ENCODE data around the gene NBEAL2. TPM values are rescaled to one million over a fixed set of nuclear protein-coding genes. Genes with fewer than 3 reads are reported as not detected.
A peak's percentile ranks its signal among the peaks of the same experiment; 100 is the strongest.

NBEAL2 gene
- total RNA-seq, 1 donor from 2014 or later, result 70.2 TPM

DNA sequence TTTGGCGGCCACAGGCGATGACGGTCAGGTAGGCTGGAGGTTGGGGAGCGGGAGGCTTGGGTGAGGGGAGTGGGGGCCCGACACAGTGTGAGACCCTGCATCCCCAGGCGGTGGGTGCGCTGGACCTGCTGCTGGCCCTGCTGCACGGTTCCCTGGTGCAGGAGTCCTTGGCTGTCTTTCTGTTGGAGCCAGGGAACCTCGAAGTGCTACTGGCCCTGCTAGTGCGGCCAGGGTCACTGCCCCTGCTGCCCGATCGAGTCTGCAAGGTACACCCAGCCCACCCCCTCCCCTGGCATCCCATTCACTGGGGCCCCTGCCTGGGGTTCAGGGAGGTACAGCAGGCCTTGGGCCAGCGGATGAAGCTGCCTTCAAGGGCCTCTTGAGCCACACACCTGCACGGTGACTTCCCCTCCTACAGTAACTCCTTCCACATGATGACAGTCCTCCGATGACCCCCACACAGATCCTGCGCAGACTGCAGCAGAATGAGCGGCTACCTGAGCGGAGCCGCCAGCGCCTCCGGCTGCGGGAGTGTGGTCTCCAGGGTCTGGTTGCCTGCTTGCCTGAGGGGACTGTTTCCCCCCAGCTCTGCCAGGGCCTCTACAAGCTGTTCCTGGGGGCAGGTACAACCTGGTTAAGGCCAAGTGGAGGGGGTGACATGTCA, 19.5 kb downstream of the NBEAL2 start:
- no peak for DNase-seq (ENCODE audit: low spot score in 2 of 2)
- H3K27me3 ChIP-seq, result no peaks in the 10 kb centered on the region
- TF ChIP-seq, protein P1, sequence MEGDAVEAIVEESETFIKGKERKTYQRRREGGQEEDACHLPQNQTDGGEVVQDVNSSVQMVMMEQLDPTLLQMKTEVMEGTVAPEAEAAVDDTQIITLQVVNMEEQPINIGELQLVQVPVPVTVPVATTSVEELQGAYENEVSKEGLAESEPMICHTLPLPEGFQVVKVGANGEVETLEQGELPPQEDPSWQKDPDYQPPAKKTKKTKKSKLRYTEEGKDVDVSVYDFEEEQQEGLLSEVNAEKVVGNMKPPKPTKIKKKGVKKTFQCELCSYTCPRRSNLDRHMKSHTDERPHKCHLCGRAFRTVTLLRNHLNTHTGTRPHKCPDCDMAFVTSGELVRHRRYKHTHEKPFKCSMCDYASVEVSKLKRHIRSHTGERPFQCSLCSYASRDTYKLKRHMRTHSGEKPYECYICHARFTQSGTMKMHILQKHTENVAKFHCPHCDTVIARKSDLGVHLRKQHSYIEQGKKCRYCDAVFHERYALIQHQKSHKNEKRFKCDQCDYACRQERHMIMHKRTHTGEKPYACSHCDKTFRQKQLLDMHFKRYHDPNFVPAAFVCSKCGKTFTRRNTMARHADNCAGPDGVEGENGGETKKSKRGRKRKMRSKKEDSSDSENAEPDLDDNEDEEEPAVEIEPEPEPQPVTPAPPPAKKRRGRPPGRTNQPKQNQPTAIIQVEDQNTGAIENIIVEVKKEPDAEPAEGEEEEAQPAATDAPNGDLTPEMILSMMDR (IDR thresholded peaks at IDR 0.05), result no peak
- intact Hi-C loops (cut with DNase I), result loop anchor here (1.0 to 5.0 kb wide), 2 partner anchors 76 to 292 kb away; no protein-coding TSS in a partner anchor
- H3K36me3 ChIP-seq, result peaks cover 22 to 50% of the 10 kb centered on the region in 2 donors
- H3K9me3 ChIP-seq, result no peaks in the 10 kb centered on the region
- no peak overlapping the region for H3K4me3 ChIP-seq
- no peaks in the 10 kb centered on the region for H3K4me1 ChIP-seq
- no peak overlapping the region for H3K27ac ChIP-seq

DNA sequence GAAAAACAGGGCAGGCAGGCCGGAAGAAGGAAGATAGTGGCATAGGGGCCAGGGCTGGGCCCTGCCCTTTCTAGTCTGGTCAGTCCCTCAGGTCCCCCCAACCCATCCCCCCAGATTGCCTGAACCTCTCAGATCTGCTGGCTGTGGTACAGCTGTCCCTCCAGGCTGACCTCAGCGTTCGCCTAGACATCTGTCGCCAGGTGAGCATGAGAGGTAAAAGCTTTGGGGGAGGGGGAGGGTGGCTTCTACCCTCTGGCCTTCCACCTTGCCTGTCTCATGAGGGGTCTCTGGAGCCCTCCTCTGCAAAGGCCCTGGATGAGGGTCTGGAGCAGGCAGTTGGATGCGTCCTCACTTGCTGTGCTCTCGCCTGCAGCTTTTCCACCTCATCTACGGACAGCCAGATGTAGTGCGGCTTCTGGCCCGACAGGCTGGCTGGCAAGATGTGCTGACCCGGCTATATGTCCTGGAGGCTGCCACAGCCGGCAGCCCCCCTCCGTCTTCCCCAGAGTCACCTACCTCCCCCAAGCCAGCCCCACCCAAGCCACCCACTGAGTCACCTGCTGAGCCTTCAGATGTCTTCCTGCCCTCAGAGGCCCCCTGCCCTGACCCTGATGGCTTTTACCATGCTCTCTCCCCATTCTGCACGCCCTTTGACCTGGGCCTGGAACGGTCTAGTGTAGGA, 20.2 kb downstream of the NBEAL2 start:
- no peaks in the 10 kb centered on the region for H3K27me3 ChIP-seq
- H3K27ac ChIP-seq, result no peak overlapping the region
- peaks cover 26 to 57% of the 10 kb centered on the region in 2 donors for H3K36me3 ChIP-seq
- H3K9me3 ChIP-seq, result no peaks in the 10 kb centered on the region
- DNase-seq (ENCODE audit: low spot score in 2 of 2), result no peak
- intact Hi-C loops (cut with DNase I), result loop anchor here (5.0 kb wide), 1 partner anchor 292 kb away; no protein-coding TSS in a partner anchor
- no peak overlapping the region for H3K4me3 ChIP-seq
- H3K4me1 ChIP-seq, result no peaks in the 10 kb centered on the region
- TF ChIP-seq, protein P1 (IDR thresholded peaks at IDR 0.05), result no peak

DNA sequence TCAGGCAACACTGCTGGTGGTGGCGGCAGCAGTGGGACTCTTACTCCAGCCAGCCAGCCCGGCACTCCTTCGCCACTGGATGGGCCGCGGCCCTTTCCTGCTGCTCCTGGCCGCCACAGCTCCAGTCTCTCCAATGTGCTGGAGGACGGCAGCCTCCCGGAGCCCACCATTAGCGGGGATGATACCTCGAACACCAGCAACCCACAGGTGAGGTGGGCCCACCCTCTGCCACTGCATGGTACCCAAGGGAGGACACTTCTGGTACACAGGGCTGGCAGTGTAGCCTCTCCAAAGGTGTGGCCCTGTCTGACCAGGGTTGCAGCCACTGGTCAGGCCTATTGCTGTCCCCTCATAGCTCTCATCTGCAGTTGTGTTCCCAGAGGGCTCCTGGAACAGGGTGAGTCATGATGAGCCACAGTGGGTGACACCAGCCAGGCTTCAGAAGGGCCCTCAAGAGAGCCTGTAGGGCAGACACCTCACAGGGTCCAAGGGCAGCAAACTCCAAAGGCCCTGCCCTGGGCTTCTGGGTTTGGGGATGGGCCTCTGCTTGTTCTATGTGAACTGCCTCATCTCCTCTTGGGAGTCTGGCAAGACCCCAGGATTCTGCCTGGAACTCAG, 20.8 kb downstream of the NBEAL2 start:
- Histone ChIP-seq H3K9me3 (no peaks in the 10 kb centered on the region), H3K27me3 (no peaks in the 10 kb centered on the region), H3K4me3 (no peak overlapping the region), H3K36me3 (peaks cover 26 to 57% of the 10 kb centered on the region in 2 donors), H3K27ac (no peak overlapping the region), H3K4me1 (no peaks in the 10 kb centered on the region)
- intact Hi-C loops (cut with DNase I), result no loop called here
- TF ChIP-seq, protein P1 (IDR thresholded peaks at IDR 0.05), result no peak
- peak in 1 of 2 donors; percentile 2 for DNase-seq (ENCODE audit: low spot score in 2 of 2)

DNA sequence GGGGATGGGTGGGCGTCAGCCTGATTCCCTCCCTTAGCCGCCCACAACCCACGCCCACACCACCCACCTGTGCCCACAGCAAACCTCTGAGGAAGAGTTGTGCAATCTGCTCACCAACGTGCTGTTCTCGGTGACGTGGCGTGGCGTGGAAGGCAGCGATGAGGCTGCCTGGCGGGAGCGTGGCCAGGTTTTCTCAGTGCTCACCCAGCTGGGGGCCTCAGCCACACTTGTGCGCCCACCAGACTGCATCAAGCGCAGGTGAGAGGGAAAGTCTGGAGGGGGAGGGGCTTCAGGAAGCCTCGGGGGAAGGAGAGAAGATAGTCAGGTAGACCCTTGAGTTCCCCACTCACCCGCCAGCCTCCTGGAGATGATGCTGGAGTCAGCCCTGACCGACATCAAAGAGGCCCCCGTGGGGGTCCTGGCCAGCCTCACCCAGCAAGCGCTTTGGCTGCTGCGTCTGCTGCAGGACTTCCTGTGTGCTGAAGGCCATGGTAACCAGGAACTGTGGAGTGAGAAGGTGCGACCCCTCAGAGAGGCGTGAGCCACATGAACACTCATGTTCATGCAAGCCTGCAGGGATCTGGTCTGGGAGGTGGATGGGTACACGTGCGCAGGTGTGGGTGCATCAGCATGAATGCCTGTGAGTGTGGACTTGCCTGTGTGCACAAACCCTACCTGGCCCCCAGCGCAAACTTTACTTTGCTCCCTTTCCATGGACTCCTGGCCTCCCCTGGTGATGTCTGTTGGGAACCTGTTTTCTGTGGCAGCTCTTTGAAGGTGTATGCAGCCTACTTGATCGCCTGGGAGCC, 21.7 kb downstream of the NBEAL2 start:
- TF ChIP-seq, protein P1 (IDR thresholded peaks at IDR 0.05), result no peak
- Histone ChIP-seq H3K4me1 (no peaks in the 10 kb centered on the region), H3K27ac (no peak overlapping the region), H3K27me3 (no peaks in the 10 kb centered on the region), H3K36me3 (peaks cover 26 to 64% of the 10 kb centered on the region in 2 donors), H3K9me3 (no peaks in the 10 kb centered on the region), H3K4me3 (no peak overlapping the region)
- intact Hi-C loops (cut with DNase I), result no loop called here
- DNase-seq (ENCODE audit: low spot score in 2 of 2), result peak in 1 of 2 donors; percentile 7

DNA sequence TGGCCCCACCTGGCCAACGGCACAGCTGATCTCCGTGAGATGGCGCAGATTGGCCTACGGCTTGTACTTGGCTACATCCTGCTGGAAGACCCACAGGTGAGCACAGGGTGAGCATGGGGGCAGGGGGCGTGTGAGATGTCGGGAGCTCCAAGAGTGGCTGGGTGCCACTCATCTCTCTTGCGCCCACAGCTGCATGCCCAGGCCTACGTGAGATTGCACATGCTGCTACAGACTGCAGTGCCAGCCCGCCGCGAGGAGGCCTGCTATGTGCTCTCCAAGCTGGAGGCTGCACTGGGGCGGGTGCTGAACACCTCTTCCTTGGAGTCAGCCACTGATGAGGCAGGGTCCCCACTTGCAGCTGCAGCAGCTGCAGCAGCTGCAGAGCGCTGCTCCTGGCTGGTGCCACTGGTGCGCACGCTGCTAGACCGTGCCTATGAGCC, 22.3 kb downstream of the NBEAL2 start:
- no peak overlapping the region for H3K4me3 ChIP-seq
- no peaks in the 10 kb centered on the region for H3K9me3 ChIP-seq
- H3K27ac ChIP-seq, result no peak overlapping the region
- H3K36me3 ChIP-seq, result peaks cover 26 to 67% of the 10 kb centered on the region in 2 donors
- DNase-seq (ENCODE audit: low spot score in 2 of 2), result no peak
- H3K4me1 ChIP-seq, result no peaks in the 10 kb centered on the region
- TF ChIP-seq, protein P1 (IDR thresholded peaks at IDR 0.05), result no peak
- H3K27me3 ChIP-seq, result no peaks in the 10 kb centered on the region
- intact Hi-C loops (cut with DNase I), result no loop called here
